HG02840 (cell line): ENCODE results near the gene INTS12.
"Not testable (repeated sequence)": the region's sequence is repeated elsewhere in the genome, so short reads cannot be mapped to it uniquely, and the experiment has no call there.

Experiments
- ATAC-seq: cut with Tn5 transposase; IDR thresholded peaks from one replicate; pipeline ENCODE4 v1.9.1; 2021; ENCODE audit warnings: mild to moderate bottlenecking, moderate library complexity, moderate number of reproducible peaks; ENCODE audit not compliant: unreplicated experiment, low FRiP score

INTS12 gene

GRCh38 chr4:105708181-105709080 is at the start of gene INTS12, which contains the start of gene GSTCD:
Gene INTS12, minus strand, starts transcription at chr4:105708689. Its CDS starts 8,684 bp downstream, at chr4:105700005.
Gene GSTCD, plus strand, starts transcription at chr4:105708784. Its CDS starts 8,830 bp downstream, at chr4:105717614.
- peak; percentile 83 for ATAC-seq

GRCh38 chr4:105755375-105755774 is 46.9 kb upstream of the INTS12 start:
- no peak for ATAC-seq

- no peak for ATAC-seq
Measured at GRCh38 chr4:105753361-105753760, 44.9 kb upstream of the INTS12 start.

- ATAC-seq: no peak
Measured at GRCh38 chr4:105751718-105752299, 43.3 kb upstream of the INTS12 start.

- no peak for ATAC-seq
Measured at GRCh38 chr4:105748222-105748621, 39.7 kb upstream of the INTS12 start.

- ATAC-seq: no peak
Measured at GRCh38 chr4:105741548-105741947, 33.1 kb upstream of the INTS12 start.

- not testable (repeated sequence) for ATAC-seq
Measured at GRCh38 chr4:105735217-105735616, 26.7 kb upstream of the INTS12 start.

- not testable (repeated sequence) for ATAC-seq
Measured at GRCh38 chr4:105729895-105730294, 21.4 kb upstream of the INTS12 start.

GRCh38 chr4:105725623-105726022 is 17.1 kb upstream of the INTS12 start:
- no peak for ATAC-seq

- no peak for ATAC-seq
Measured at GRCh38 chr4:105719204-105719603, 10.7 kb upstream of the INTS12 start.

GRCh38 chr4:105715692-105716278 is 7.3 kb upstream of the INTS12 start:
- ATAC-seq: no peak

GRCh38 chr4:105714932-105715331 is 6.4 kb upstream of the INTS12 start:
- ATAC-seq: no peak

GRCh38 chr4:105714071-105714521 is 5.6 kb upstream of the INTS12 start:
- peak; percentile 74 for ATAC-seq

GRCh38 chr4:105712766-105713165 is 4.3 kb upstream of the INTS12 start:
- no peak for ATAC-seq

- ATAC-seq: no peak
Measured at GRCh38 chr4:105710678-105711077, 2.2 kb upstream of the INTS12 start.

- ATAC-seq: no peak
Measured at GRCh38 chr4:105710012-105710600, 1.6 kb upstream of the INTS12 start.

- ATAC-seq: peak; percentile 26
Measured at GRCh38 chr4:105709081-105709450, 577 bp upstream of the INTS12 start.

- no peak for ATAC-seq
Measured at GRCh38 chr4:105707782-105708180, 708 bp downstream of the INTS12 start.

GRCh38 chr4:105698607-105699006 is 9.9 kb downstream of the INTS12 start:
- no peak for ATAC-seq

- not testable (repeated sequence) for ATAC-seq
Measured at GRCh38 chr4:105695832-105696231, 12.7 kb downstream of the INTS12 start.

GRCh38 chr4:105694812-105695211 is 13.7 kb downstream of the INTS12 start:
- not testable (repeated sequence) for ATAC-seq
